ENCODE results near the gene ROBO1.
"Not testable (repeated sequence)": the region's sequence is repeated elsewhere in the genome, so short reads cannot be mapped to it uniquely, and the experiment has no call there.

Gene ROBO1

GRCh38 chr3:79543218-79543982 lies 224.4 kb downstream of the ROBO1 start:
- DNase-seq (ENCODE audit: insufficient read length) = no peak
- TF ChIP-seq POLR2A (IDR thresholded peaks at IDR 0.05; ENCODE audit: low read depth, low read length) (no peak), TAF1 (IDR thresholded peaks at IDR 0.05; ENCODE audit: borderline replicate concordance, low read depth, low read length) (no peak), POLR2AphosphoS5 (IDR thresholded peaks at IDR 0.05; ENCODE audit: low read depth, low read length) (no peak)
- no peak for FAIRE-seq

- TF ChIP-seq POLR2A (IDR thresholded peaks at IDR 0.05; ENCODE audit: low read depth, low read length) = no peak
- no peak for TF ChIP-seq TAF1 (IDR thresholded peaks at IDR 0.05; ENCODE audit: borderline replicate concordance, low read depth, low read length)
- TF ChIP-seq POLR2AphosphoS5 (IDR thresholded peaks at IDR 0.05; ENCODE audit: low read depth, low read length) = no peak
- DNase-seq (ENCODE audit: insufficient read length) = no peak
- FAIRE-seq = no peak
Observed at GRCh38 chr3:79534727-79535126, 233.1 kb downstream of the ROBO1 start.

- no peak for TF ChIP-seq POLR2AphosphoS5 (IDR thresholded peaks at IDR 0.05; ENCODE audit: low read depth, low read length)
- no peak for TF ChIP-seq TAF1 (IDR thresholded peaks at IDR 0.05; ENCODE audit: borderline replicate concordance, low read depth, low read length)
- FAIRE-seq = no peak
Observed at GRCh38 chr3:79531566-79532295, 236.1 kb downstream of the ROBO1 start.

GRCh38 chr3:79521221-79521848 lies 246.5 kb downstream of the ROBO1 start:
- TF ChIP-seq TAF1 (IDR thresholded peaks at IDR 0.05; ENCODE audit: borderline replicate concordance, low read depth, low read length) (no peak), POLR2AphosphoS5 (IDR thresholded peaks at IDR 0.05; ENCODE audit: low read depth, low read length) (no peak)
- no peak for FAIRE-seq
- no peak for DNase-seq (ENCODE audit: insufficient read length)

More at GRCh38 chr3:79531566-79532295, 236.1 kb downstream of the ROBO1 start:
- DNase-seq (ENCODE audit: insufficient read length) = no peak

GRCh38 chr3:79517766-79518413 lies 249.9 kb downstream of the ROBO1 start:
- no peak for DNase-seq (ENCODE audit: insufficient read length)
- no peak for TF ChIP-seq POLR2AphosphoS5 (IDR thresholded peaks at IDR 0.05; ENCODE audit: low read depth, low read length)
- TF ChIP-seq TAF1 (IDR thresholded peaks at IDR 0.05; ENCODE audit: borderline replicate concordance, low read depth, low read length) = no peak
- TF ChIP-seq POLR2A (IDR thresholded peaks at IDR 0.05; ENCODE audit: low read depth, low read length) = no peak
- FAIRE-seq = no peak

GRCh38 chr3:79516795-79517194 lies 251.0 kb downstream of the ROBO1 start:
- no peak for DNase-seq (ENCODE audit: insufficient read length)
- TF ChIP-seq POLR2A (IDR thresholded peaks at IDR 0.05; ENCODE audit: low read depth, low read length) = no peak
- no peak for TF ChIP-seq POLR2AphosphoS5 (IDR thresholded peaks at IDR 0.05; ENCODE audit: low read depth, low read length)
- TF ChIP-seq TAF1 (IDR thresholded peaks at IDR 0.05; ENCODE audit: borderline replicate concordance, low read depth, low read length) = no peak
- no peak for FAIRE-seq

GRCh38 chr3:79515072-79515471 lies 252.7 kb downstream of the ROBO1 start:
- FAIRE-seq = no peak
- DNase-seq (ENCODE audit: insufficient read length) = no peak
- TF ChIP-seq TAF1 (IDR thresholded peaks at IDR 0.05; ENCODE audit: borderline replicate concordance, low read depth, low read length) = no peak

- FAIRE-seq (no peak), DNase-seq (ENCODE audit: insufficient read length) (no peak)
- TF ChIP-seq POLR2A (IDR thresholded peaks at IDR 0.05; ENCODE audit: low read depth, low read length) = no peak
- TF ChIP-seq TAF1 (IDR thresholded peaks at IDR 0.05; ENCODE audit: borderline replicate concordance, low read depth, low read length) = no peak
- no peak for TF ChIP-seq POLR2AphosphoS5 (IDR thresholded peaks at IDR 0.05; ENCODE audit: low read depth, low read length)
Observed at GRCh38 chr3:79514069-79514468, 253.7 kb downstream of the ROBO1 start.

GRCh38 chr3:79506751-79507150 lies 261.0 kb downstream of the ROBO1 start:
- DNase-seq (ENCODE audit: insufficient read length) = no peak
- no peak for FAIRE-seq
- TF ChIP-seq TAF1 (IDR thresholded peaks at IDR 0.05; ENCODE audit: borderline replicate concordance, low read depth, low read length) (no peak), POLR2A (IDR thresholded peaks at IDR 0.05; ENCODE audit: low read depth, low read length) (no peak), POLR2AphosphoS5 (IDR thresholded peaks at IDR 0.05; ENCODE audit: low read depth, low read length) (no peak)

GRCh38 chr3:79502216-79502681 lies 265.5 kb downstream of the ROBO1 start:
- DNase-seq (ENCODE audit: insufficient read length); FAIRE-seq: not testable (repeated sequence)

- DNase-seq (ENCODE audit: insufficient read length) (peak; percentile 13), FAIRE-seq (no peak)
- TF ChIP-seq POLR2A (IDR thresholded peaks at IDR 0.05; ENCODE audit: low read depth, low read length) = no peak
- no peak for TF ChIP-seq TAF1 (IDR thresholded peaks at IDR 0.05; ENCODE audit: borderline replicate concordance, low read depth, low read length)
- no peak for TF ChIP-seq POLR2AphosphoS5 (IDR thresholded peaks at IDR 0.05; ENCODE audit: low read depth, low read length)
Observed at GRCh38 chr3:79497447-79498111, 270.2 kb downstream of the ROBO1 start.

Measured in GM12892 (cell line).